A549 (cell line): Measurements from ENCODE around the gene FPR2.

Source experiments
- CEBPB ChIP-seq, 2 experiments: fragments of >200 bp in 1 of 2; sonication (Bioruptor Twin) in 1 of 2; formaldehyde crosslinking in 1 of 2; IDR thresholded peaks; 2 replicates each; pipeline ENCODE4 v1.6.1; 2012 to 2016
- CHD2 ChIP-seq: fragments of 150-350 bp; IDR thresholded peaks from 2 replicates; pipeline ENCODE4 v1.6.1; 2014; ENCODE audit warnings: low read length; ENCODE audit not compliant: partially characterized antibody
- EHMT2 ChIP-seq: fragments of 200-600 bp; sonication (generic); IDR thresholded peaks from 2 replicates; pipeline ENCODE4 v1.6.1; 2016; ENCODE audit warnings: antibody characterized with exemption, low read depth, mild to moderate bottlenecking, moderate library complexity
- HOXA7 ChIP-seq: fragments of 250-450 bp; sonication (Bioruptor Pico); IDR thresholded peaks from 2 replicates; pipeline ENCODE4 v1.5.0; 2020; ENCODE audit warnings: mild to moderate bottlenecking, moderate library complexity
- MYC ChIP-seq: IDR thresholded peaks from 2 replicates; pipeline ENCODE4 v1.6.1; 2012; ENCODE audit warnings: mild to moderate bottlenecking, inconsistent platforms, low read length, improper control_type of control experiment, borderline replicate concordance
- POLR2A ChIP-seq: IDR thresholded peaks from 2 replicates; pipeline ENCODE4 v1.6.1; 2012; ENCODE audit warnings: mild to moderate bottlenecking, low read length
- RFX5 ChIP-seq: fragments of 450-650 bp; IDR thresholded peaks from 2 replicates; pipeline ENCODE4 v1.7.1; 2014; ENCODE audit warnings: antibody characterized with exemption, mild to moderate bottlenecking, moderate library complexity
- SMC3 ChIP-seq: fragments of >200 bp; sonication (Bioruptor Twin); formaldehyde crosslinking; IDR thresholded peaks from 3 replicates; pipeline ENCODE4 v1.6.1; 2018; ENCODE audit warnings: inconsistent platforms
- TP53 ChIP-seq: fragments of 250-450 bp; sonication (Bioruptor Pico); IDR thresholded peaks from 2 replicates; pipeline ENCODE4 v1.5.0; 2021; ENCODE audit warnings: mild to moderate bottlenecking, moderate library complexity
- TF ChIP-seq, protein P1 (sequence below): fragments of >200 bp; sonication (Bioruptor Twin); formaldehyde crosslinking; IDR thresholded peaks from 3 replicates; pipeline ENCODE4 v1.5.1; 2016
- TF ChIP-seq, protein P2 (sequence below): IDR thresholded peaks from 2 replicates; pipeline ENCODE4 v1.6.1; 2012
- TF ChIP-seq, protein P3 (sequence below): fragments of 250-450 bp; sonication (Bioruptor Pico); IDR thresholded peaks from 2 replicates; pipeline ENCODE4 v1.5.0; 2021; ENCODE audit warnings: mild to moderate bottlenecking, moderate library complexity, borderline replicate concordance
- TF ChIP-seq, protein P4 (sequence below): fragments of >200 bp; sonication (Bioruptor Twin); formaldehyde crosslinking; IDR thresholded peaks from 3 replicates; pipeline ENCODE4 v1.6.1; 2016

DNA sequence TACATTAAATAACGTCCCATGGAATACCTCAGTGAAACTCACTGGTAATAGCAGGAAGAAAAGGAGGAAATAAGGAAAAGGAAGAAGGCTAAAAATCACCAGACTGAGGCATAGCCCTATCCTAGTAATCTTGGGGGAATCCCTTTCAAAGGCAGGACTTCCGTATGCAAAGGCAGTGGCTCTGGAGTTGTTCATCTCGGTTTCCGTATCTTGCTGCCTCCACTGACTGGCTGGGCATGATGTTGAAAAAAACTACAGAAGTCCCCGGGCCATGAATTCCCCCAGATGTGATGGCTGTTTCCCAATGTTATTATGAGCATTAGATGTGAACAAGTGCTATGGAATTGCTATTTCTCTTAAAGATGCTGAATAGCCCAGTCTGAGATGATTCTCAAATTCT is 5.5 kb downstream of the FPR2 start:
- TF ChIP-seq, protein P1, sequence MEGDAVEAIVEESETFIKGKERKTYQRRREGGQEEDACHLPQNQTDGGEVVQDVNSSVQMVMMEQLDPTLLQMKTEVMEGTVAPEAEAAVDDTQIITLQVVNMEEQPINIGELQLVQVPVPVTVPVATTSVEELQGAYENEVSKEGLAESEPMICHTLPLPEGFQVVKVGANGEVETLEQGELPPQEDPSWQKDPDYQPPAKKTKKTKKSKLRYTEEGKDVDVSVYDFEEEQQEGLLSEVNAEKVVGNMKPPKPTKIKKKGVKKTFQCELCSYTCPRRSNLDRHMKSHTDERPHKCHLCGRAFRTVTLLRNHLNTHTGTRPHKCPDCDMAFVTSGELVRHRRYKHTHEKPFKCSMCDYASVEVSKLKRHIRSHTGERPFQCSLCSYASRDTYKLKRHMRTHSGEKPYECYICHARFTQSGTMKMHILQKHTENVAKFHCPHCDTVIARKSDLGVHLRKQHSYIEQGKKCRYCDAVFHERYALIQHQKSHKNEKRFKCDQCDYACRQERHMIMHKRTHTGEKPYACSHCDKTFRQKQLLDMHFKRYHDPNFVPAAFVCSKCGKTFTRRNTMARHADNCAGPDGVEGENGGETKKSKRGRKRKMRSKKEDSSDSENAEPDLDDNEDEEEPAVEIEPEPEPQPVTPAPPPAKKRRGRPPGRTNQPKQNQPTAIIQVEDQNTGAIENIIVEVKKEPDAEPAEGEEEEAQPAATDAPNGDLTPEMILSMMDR: no peak
- no peak for TF ChIP-seq CHD2
- TF ChIP-seq TP53 (CRISPR knock-in tag): no peak
- TF ChIP-seq MYC: no peak
- no peak for TF ChIP-seq CEBPB (IDR thresholded peaks at IDR 0.05)
- TF ChIP-seq SMC3: no peak
- TF ChIP-seq, protein P2, sequence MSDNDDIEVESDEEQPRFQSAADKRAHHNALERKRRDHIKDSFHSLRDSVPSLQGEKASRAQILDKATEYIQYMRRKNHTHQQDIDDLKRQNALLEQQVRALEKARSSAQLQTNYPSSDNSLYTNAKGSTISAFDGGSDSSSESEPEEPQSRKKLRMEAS: no peak
- TF ChIP-seq, protein P3, sequence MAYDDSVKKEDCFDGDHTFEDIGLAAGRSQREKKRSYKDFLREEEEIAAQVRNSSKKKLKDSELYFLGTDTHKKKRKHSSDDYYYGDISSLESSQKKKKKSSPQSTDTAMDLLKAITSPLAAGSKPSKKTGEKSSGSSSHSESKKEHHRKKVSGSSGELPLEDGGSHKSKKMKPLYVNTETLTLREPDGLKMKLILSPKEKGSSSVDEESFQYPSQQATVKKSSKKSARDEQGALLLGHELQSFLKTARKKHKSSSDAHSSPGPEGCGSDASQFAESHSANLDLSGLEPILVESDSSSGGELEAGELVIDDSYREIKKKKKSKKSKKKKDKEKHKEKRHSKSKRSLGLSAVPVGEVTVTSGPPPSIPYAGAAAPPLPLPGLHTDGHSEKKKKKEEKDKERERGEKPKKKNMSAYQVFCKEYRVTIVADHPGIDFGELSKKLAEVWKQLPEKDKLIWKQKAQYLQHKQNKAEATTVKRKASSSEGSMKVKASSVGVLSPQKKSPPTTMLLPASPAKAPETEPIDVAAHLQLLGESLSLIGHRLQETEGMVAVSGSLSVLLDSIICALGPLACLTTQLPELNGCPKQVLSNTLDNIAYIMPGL (CRISPR knock-in tag): no peak
- TF ChIP-seq POLR2A: no peak
- no peak for TF ChIP-seq HOXA7
- TF ChIP-seq, protein P4, sequence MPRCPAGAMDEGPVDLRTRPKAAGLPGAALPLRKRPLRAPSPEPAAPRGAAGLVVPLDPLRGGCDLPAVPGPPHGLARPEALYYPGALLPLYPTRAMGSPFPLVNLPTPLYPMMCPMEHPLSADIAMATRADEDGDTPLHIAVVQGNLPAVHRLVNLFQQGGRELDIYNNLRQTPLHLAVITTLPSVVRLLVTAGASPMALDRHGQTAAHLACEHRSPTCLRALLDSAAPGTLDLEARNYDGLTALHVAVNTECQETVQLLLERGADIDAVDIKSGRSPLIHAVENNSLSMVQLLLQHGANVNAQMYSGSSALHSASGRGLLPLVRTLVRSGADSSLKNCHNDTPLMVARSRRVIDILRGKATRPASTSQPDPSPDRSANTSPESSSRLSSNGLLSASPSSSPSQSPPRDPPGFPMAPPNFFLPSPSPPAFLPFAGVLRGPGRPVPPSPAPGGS: no peak
- no peak for TF ChIP-seq EHMT2
- no peak for TF ChIP-seq RFX5
